Uterus (tissue), 2 donors: Measurements from ENCODE around the gene GATAD2A.

ENCODE experiments used
- POLR2A ChIP-seq, 2 donors: fragments of 450-650 bp; IDR thresholded peaks; one replicate each; pipeline ENCODE4 v1.6.1; 2016; ENCODE audit warnings: antibody characterized with exemption in 2 of 2, mild to moderate bottlenecking in 1 of 2, moderate library complexity in 1 of 2
- TF ChIP-seq, protein P1 (sequence below), 4 experiments: fragments of 200-600 bp in 2 of 4; fragments of 450-650 bp in 2 of 4; sonication (generic) in 2 of 4; IDR thresholded peaks; one replicate each; pipeline ENCODE4 v1.5.1; 2016 to 2019; ENCODE audit warnings: antibody characterized with exemption in 4 of 4, mild to moderate bottlenecking in 2 of 4, moderate library complexity in 1 of 4

GRCh38 chr19:19538785-19539166, 133.3 kb downstream of the GATAD2A start:
- TF ChIP-seq POLR2A (IDR thresholded peaks at IDR 0.05): no peak
- TF ChIP-seq, protein P1, sequence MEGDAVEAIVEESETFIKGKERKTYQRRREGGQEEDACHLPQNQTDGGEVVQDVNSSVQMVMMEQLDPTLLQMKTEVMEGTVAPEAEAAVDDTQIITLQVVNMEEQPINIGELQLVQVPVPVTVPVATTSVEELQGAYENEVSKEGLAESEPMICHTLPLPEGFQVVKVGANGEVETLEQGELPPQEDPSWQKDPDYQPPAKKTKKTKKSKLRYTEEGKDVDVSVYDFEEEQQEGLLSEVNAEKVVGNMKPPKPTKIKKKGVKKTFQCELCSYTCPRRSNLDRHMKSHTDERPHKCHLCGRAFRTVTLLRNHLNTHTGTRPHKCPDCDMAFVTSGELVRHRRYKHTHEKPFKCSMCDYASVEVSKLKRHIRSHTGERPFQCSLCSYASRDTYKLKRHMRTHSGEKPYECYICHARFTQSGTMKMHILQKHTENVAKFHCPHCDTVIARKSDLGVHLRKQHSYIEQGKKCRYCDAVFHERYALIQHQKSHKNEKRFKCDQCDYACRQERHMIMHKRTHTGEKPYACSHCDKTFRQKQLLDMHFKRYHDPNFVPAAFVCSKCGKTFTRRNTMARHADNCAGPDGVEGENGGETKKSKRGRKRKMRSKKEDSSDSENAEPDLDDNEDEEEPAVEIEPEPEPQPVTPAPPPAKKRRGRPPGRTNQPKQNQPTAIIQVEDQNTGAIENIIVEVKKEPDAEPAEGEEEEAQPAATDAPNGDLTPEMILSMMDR (IDR thresholded peaks at IDR 0.05): no peak
